ENCODE results near the gene KRTAP19-7. TPM values are rescaled to one million over a fixed set of nuclear protein-coding genes. Genes with fewer than 3 reads are reported as not detected.

KRTAP19-7 gene
- total and polyA plus RNA-seq, 2 of the 4 experiments (the other 2 are of a cell fraction): not detected

DNA sequence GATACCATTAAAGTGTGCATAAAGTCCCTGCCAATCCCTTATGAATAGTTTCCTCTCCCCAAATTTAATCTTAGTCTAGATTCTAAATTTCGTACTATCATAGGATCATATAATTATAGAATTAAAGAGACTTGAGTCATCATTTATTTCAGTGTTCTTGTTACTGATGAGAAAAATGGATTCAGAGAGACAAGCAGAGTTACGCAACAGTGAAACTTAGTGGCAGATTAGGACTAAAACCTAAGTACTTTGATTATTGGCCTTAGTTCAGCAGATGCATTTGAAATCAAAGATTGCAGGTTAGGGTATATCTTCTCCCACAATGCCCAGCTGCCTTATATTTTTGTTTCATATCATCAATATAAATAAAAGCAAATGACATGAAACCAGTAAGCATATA is 843 bp upstream of the KRTAP19-7 start:
- Histone ChIP-seq H3K18ac (ENCODE audit: low read depth, low read length) (no peak overlapping the region), H3K4ac (ENCODE audit: low read depth, low read length) (no peak overlapping the region), H2BK120ac (ENCODE audit: low read depth, low read length) (no peak overlapping the region), H2BK20ac (ENCODE audit: low read depth, low read length) (no peak overlapping the region), H2AK9ac (replicated peaks; ENCODE audit: low read depth, low read length, poor library complexity) (no peak overlapping the region), H3K4me2 (ENCODE audit: low read depth, low read length) (no peak overlapping the region), H4K91ac (ENCODE audit: insufficient read depth, low read depth, low read length) (no peak overlapping the region), H4K8ac (ENCODE audit: low read depth in 2 of 2, low read length in 2 of 2) (no peak overlapping the region), H2AK5ac (ENCODE audit: low read depth, low read length) (no peak overlapping the region), H2BK5ac (ENCODE audit: low read depth, low read length, poor library complexity, severe bottlenecking) (no peak overlapping the region), H3K4me3 (ENCODE audit: insufficient read depth, low read depth, low read length) (no peak overlapping the region), H4K5ac (ENCODE audit: low read depth, low read length) (no peak overlapping the region), H2BK15ac (ENCODE audit: low read depth, low read length) (no peak overlapping the region), H3K27me3 (ENCODE audit: control insufficient read depth, insufficient read depth, low read length) (no peaks in the 10 kb centered on the region), H3K14ac (replicated peaks; ENCODE audit: low read depth, low read length) (no peak overlapping the region), H2AFZ (replicated peaks; ENCODE audit: low read length, poor library complexity) (no peak overlapping the region), H4K20me1 (ENCODE audit: insufficient read depth, low read length) (no peaks in the 10 kb centered on the region), H3K79me1 (ENCODE audit: low read depth in 1 of 2, low read length in 2 of 2) (no peaks in the 10 kb centered on the region), H3K4me1 (ENCODE audit: control insufficient read depth, insufficient read depth, low read length) (no peaks in the 10 kb centered on the region), H3K9ac (ENCODE audit: low read depth, low read length) (no peak overlapping the region), H3K56ac (ENCODE audit: extremely low read depth, insufficient read depth, low read length) (no peak overlapping the region), H3K36me3 (ENCODE audit: control insufficient read depth, insufficient read depth, low read length) (no peaks in the 10 kb centered on the region), H3K9me1 (ENCODE audit: insufficient read depth, low read length) (no peaks in the 10 kb centered on the region), H3K27ac (ENCODE audit: insufficient read depth, low read length) (no peak overlapping the region), H3K23ac (ENCODE audit: low read depth, low read length) (no peak overlapping the region), H3K9me3 (ENCODE audit: control insufficient read depth, insufficient read depth, low read length) (peaks cover 4% of the 10 kb centered on the region; the same call in 1 of the 2 replicates)
- ChIA-PET CTCF (no interaction called here), POLR2A (ENCODE audit: unreplicated experiment) (no interaction called here)
- no peak for DNase-seq
- BruUV-seq (replicated peaks): no TSS peak
- intact Hi-C loops (cut with micrococcal nuclease): no loop called here
- in situ Hi-C loops (cut with MboI; ENCODE audit: low sequenced_read_pairs): no loop called here
- TF ChIP-seq RFX5 (IDR thresholded peaks at IDR 0.05; ENCODE audit: low read depth, low read length): no peak
- peak; percentile 72 for TF ChIP-seq CEBPB (IDR thresholded peaks at IDR 0.05; ENCODE audit: low read depth, low read length)
- TF ChIP-seq, protein P1, sequence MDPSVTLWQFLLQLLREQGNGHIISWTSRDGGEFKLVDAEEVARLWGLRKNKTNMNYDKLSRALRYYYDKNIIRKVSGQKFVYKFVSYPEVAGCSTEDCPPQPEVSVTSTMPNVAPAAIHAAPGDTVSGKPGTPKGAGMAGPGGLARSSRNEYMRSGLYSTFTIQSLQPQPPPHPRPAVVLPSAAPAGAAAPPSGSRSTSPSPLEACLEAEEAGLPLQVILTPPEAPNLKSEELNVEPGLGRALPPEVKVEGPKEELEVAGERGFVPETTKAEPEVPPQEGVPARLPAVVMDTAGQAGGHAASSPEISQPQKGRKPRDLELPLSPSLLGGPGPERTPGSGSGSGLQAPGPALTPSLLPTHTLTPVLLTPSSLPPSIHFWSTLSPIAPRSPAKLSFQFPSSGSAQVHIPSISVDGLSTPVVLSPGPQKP (IDR thresholded peaks at IDR 0.05; ENCODE audit: borderline replicate concordance, low read depth, low read length): no peak
- TF ChIP-seq USF2 (IDR thresholded peaks at IDR 0.05; ENCODE audit: low read depth, low read length): no peak
- no peak for TF ChIP-seq POLR2A (IDR thresholded peaks at IDR 0.05; ENCODE audit: low read depth, low read length)
- no peak for TF ChIP-seq BHLHE40 (IDR thresholded peaks at IDR 0.05; ENCODE audit: low read depth, low read length)
- no peak for TF ChIP-seq SMC3 (IDR thresholded peaks at IDR 0.05; ENCODE audit: low read depth, low read length)
- no peak for TF ChIP-seq FOS (IDR thresholded peaks at IDR 0.05; ENCODE audit: low read depth, low read length)
- ATAC-seq (ENCODE audit: low read depth): no peak
- WGBS, 2 experiments (ENCODE audit: extremely low coverage in 2 of 2, insufficient read length in 1 of 2): no CpG with 5 or more reads among the region's 2 CpGs
- dilution Hi-C loops (cut with HindIII; ENCODE audit: low sequenced_read_pairs, unreplicated experiment): no loop called here
